Dedifferentiated amniotic fluid mesenchymal stem cell (primary cell): Measurements from ENCODE around the gene AP5S1.
"Not testable (repeated sequence)": the region's sequence is repeated elsewhere in the genome, so short reads cannot be mapped to it uniquely, and the experiment has no call there.

ENCODE experiments used
- DNase-seq: peaks from one replicate; pipeline ENCODE4 v3.0.0-alpha.2; 2016; ENCODE audit errors: extremely low spot score

Gene AP5S1

DNA sequence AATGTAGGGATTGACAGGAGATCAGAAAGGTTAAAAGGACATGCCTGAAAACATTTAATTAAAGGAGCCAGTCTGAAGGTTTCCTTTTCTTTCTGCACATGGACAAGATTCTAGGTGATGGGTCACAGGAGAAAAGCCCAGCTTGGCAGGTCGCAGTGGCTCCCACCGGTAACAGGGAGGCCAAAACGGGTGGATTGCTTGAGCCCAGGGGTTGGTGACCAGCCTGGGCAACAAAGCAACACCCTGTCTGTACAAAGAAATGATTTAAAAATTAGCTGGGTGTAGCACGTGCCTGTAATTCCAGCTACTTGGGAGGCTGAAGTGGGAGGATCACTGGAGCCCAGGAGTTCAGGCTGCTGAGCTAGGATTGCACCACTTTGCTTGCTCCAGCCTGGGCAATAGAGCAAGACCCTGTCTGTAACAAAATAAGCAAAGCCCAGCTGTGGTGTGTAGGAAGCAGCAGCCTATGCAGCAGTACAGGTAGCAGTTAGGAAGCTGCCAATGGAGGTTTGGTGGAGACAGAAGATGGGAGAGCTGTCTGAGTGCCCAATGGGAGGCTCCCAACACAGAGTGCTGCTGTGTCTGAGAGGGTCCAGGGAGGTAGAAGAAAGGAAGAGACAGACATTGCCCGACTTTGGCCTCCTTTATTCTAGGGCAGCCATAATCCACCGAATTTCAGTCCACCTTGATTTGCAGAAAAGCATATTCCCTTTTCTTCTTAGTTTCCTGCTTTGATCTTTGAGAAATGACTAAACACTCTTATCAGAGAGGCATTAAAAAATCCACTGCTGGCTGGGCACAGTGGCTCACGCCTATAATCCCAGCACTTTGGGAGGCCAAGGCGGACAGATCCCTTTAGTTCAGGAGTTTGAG, 7.1 kb upstream of the AP5S1 start:
- DNase-seq: no peak

GRCh38 chr20:3813848-3814581, 6.3 kb upstream of the AP5S1 start:
- no peak for DNase-seq

GRCh38 chr20:3814928-3815495, 5.3 kb upstream of the AP5S1 start:
- DNase-seq: no peak

DNA sequence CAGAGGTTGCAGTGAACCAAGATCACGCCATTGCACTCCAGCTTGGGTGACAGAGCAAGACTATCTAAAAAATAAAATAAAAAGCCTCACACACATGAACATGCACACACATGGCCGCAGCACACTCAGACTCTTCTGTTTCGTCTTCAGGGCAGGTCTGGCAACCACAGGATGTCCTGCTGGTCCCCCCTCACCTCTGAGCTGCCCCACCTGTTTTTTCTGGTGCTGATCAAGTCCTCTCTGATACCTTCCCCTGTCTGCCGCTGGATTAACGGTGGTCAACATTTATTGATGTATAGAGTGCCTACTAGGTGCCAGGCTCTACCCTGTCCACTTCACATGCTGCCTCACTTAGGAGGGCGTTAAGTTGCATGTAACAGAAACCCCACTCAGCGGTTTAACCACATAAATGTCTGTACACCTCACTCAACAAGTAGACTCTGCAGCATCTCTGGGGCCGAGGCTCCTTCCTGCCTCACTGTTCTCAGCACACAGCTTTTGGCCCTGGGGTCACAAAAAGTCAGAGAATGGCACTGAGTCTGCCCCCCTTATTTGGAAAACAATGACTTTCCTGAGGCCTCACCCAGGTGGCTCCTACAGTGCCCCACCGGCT, 4.5 kb upstream of the AP5S1 start:
- no peak for DNase-seq

GRCh38 chr20:3818155-3819151, 1.9 kb upstream of the AP5S1 start:
- peak; percentile 67 for DNase-seq

DNA sequence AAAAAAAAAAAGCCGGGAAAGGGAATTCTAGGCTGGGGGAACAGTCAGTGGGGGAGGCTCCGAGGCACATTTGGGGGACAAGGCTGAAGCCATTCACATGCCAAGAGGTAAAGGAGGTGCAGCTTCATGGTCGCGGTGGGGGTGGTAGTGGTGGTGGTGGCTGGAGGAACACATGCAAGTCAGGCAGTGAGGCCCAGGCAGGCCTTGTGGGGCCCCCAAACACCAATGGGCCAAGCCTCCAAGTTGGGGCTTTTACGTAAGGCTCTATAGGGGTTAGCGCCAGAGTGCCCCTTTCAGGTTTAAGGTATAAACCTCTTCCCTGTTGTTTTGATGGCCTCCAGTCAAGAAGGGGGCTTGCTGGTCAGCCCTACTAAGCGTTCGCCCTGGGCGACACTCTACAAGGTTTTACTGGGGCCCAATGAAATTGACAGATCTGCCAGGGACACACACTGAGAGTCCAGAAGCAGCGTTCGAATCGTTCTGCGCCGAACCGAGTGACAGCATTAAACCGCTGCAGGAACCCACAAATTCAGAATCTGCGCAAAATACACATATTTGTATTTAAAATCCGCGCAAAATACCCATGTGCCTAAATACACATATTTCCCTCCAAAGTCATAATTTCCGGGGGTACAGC, 818 bp upstream of the AP5S1 start:
- no peak for DNase-seq

- no peak for DNase-seq
Observed at GRCh38 chr20:3820901-3821727, 767 bp downstream of the AP5S1 start.

- DNase-seq: no peak
Observed at GRCh38 chr20:3821996-3822395, 1.6 kb downstream of the AP5S1 start.

- no peak for DNase-seq
Observed at GRCh38 chr20:3823881-3824280, 3.5 kb downstream of the AP5S1 start.

DNA sequence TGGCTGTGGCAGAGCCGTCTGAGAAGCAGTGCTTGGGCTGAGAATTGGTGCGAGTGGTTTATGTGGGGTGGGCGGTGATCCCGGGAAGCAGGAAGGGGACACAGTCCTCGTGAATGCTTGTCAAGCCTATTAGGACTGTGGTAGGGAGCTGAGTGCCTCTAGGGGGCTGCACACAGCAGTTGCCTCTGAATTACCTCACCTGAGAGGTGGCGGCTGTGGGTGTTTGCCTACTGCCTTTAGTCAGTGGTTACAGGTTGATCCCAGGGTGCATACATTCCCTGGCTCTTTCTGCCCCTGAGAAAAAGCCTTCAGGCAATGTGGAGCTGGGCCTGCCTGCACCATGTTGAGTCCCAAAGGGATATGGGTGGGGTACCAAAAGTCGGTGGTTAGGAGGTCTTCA, 5.2 kb downstream of the AP5S1 start:
- no peak for DNase-seq

DNA sequence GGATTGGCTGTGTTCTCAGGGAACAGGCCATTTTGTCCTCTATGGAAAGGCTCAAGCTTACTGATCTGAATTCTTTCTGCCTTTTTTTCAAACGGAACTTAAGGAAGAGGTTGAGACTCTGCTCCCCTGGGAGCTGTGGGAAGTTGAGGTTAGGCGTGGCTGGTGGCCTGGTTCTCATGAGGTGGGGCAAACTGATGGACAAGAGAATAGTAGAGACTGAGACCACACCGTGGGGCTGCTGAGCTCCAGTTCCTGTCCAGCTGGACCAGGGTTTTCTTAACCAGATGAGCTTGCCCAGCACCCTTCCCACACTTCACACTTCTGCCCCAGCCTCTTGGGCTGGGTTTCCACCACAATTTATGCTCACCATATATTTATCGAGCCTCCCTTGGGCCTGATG, 6.1 kb downstream of the AP5S1 start:
- DNase-seq: no peak

DNA sequence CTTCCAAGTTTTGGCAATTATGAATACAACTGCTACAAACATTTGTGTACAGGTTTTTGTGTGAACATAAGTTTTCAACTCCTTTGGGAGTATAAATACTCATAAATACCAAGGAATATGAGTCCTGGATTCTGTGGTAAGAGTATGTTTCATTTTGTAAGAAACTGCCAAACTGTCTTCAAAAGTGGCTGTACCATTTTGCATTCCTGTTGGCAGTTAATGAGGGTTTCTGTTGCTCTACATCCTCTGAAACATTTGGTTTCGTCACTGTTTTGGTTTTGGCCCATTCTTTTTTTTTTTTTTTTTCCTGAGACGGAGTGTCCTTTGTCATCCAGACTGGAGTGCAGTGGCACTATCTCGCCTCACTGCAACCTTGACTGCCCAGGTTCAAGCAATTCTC, 8.5 kb downstream of the AP5S1 start:
- DNase-seq: no peak

DNA sequence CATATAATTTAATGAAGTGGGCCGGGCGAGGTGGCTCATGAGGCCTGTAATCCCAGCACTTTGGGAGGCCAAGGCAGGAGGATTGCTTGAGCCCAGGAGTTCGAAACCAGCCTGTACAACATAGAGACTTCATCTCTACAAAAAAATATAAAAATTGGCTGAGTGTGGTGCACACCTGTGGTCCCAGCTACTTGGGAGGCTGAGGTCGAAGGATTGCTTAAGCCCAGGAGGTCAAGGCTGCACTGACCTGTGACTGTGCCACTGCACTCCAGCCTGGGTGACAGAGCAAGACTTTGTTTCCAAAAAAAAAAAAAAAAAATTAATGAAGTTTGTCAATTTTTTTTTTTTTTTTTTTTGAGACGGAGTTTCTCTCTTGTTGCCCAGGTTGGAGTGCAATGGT, 9.5 kb downstream of the AP5S1 start:
- not testable (repeated sequence) for DNase-seq

- no peak for DNase-seq
Observed at GRCh38 chr20:3836132-3836531, 15.8 kb downstream of the AP5S1 start.

DNA sequence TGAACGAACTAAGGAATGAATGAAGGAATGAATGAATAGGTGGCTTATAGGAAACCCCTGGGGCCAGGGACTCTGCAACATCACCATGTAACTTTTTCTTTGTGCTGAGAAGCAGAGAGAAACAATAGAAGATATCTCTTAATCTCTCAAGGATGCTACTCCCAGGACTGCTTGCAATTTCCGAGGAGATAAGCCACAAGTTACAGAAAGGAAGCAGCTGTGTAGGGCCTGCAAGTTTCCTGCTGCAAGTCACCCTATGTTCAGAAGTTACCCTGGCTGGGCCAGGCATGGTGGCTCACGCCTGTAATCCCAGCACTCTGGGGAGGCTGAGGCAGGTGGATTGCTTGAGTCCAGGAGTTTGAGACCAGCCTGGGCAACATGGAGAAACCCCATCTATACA, 19.0 kb downstream of the AP5S1 start:
- DNase-seq: no peak

DNA sequence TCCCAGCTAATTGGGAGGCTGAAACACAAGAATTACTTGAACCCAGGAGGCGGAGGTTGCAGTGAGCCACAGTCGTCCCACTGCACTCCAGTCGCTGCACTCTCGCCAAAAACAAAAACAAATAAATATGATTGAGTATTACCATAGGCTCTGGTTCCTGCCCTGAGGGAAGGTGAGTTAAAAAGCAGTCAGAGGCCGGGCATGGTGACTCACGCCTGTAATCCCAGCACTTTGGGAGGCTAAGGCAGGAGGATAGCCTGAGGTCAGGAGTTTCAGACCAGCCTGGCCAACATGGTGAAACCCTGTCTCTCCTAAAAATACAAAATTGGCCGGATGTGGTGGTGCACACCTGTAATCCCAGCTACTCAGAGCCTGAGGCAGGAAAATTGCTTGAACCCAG, 19.9 kb downstream of the AP5S1 start:
- DNase-seq: not testable (repeated sequence)

- no peak for DNase-seq
Observed at GRCh38 chr20:3842348-3842930, 22.1 kb downstream of the AP5S1 start.

GRCh38 chr20:3843490-3843889, 23.1 kb downstream of the AP5S1 start:
- no peak for DNase-seq

DNA sequence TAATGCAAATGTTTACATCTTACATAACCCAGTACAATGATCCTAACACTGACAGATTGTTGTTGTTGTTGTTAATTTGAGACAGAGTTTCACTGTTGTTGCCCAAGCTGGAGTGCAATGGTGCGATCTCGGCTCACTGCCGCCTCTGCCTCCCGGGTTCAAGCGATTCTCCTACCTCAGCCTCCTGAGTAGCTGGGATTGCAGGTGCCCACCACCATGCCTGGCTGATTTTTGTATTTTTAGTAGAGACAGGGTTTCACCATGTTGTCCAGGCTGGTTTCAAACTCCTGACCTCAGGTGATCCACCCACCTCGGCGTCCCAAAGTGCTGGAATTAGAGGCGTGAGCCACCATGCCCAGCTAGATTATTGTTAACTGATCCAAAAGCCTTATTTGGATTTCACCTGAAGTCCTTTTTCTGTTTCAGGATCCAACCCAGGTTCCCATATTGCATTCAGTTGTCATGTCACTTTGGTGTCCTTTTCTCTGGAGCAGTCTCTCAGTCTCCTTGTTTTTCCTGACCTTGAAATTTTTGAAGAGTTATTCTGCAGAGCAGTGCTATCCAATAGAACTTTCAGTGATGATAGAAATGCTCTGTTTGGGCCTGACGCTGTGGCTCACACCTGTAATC, 23.8 kb downstream of the AP5S1 start:
- DNase-seq: not testable (repeated sequence)
